ENCODE data around the gene MGLL. TPM values are rescaled to one million over a fixed set of nuclear protein-coding genes. Genes with fewer than 3 reads are reported as not detected.

Gene MGLL
- total RNA-seq (ENCODE audit: insufficient read depth, low replicate concordance) = 35.2 TPM

DNA sequence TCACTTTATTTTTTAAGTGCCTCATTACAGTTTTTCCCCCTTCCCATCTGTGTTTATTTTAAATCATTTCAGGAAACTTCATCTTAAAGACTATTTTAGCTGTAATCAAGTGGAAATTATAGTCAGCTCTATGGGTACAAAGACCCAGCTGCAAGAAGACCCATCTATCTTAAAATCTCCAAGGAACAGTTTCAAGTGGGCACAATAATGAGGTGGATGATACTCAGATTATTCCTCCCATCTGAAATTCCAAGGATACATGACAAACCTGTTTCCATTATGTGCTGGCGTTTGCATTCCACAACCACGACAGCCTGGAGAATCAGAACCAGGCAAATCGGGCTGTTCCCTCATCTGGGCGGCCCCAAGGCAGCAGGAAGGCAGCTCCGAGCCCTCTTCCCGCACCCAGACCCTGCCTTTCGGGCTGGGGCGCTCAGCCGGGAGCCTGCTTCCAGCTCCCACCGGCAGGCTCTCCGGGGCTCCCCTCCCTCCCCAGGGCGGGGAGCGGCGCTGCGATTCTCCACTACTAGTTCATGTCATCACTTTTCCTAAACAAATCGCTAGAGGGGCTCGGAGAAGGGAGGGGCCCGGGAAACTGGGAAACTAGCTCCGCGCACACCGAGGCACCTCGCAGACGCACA lies at the start of gene MGLL:
Gene MGLL, minus strand, starts transcription at position 475 of the 641 bp plus-strand sequence. Its CDS starts 197 bp downstream, at position 278.
- DNase-seq (ENCODE audit: low spot score) = peak; percentile 58

DNA sequence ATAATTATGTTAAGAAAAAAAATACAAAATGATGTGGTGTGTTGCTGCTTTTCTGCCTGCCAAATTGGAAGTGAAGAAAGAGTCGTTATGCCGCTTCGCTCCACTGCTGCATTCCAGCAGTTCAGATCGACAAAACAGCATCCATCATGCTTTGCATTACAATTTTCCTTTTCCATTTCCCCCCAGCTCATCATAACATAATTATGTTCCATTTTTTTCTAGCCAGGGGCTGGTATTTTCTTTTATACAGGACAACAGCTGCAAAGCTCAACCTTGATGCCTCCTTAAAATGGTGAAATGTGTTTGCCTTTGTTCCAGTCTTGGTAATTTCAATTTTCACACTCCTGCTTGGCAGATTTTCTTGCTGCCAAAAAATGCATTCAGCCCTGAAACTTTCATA lies 47.8 kb upstream of the MGLL start:
- no peak for DNase-seq (ENCODE audit: low spot score)

DNA sequence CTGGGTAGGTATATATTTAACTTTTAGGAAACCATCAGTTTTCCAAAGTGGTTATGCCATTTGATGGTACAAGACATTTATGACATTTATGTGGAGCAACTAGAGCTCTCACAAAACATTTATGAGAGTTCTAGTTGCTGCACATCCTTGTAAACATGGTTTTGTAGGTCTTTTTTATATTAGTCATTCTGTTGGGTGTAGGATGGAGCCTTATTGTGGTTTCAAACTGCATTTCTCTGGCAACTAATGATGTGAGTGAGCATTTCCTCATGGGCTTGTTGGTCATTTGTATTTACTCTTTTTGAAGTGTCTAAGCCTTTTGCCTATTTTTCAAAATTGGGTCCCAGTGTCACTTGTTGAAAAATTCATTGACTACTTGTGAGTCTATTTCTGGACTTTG lies 45.7 kb upstream of the MGLL start:
- DNase-seq (ENCODE audit: low spot score) = no peak

DNA sequence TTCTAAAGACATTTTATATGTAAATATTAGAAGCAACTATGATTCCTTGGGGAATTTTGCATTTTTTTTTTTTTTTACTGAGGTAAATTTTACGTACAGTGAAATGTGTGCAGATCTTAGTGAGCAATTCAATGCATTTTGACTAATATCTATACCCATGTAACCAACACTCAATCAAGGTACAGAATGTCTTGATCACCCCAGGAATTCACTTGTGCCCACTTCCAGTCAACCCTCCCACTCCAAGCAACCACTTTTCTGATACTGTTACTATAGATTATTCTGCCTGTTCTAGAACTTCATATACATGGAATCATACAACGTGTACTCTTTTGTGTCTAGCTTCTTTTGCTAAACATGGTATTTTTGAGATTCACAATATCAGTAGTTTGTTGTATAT lies 45.1 kb upstream of the MGLL start:
- no peak for DNase-seq (ENCODE audit: low spot score)

DNA sequence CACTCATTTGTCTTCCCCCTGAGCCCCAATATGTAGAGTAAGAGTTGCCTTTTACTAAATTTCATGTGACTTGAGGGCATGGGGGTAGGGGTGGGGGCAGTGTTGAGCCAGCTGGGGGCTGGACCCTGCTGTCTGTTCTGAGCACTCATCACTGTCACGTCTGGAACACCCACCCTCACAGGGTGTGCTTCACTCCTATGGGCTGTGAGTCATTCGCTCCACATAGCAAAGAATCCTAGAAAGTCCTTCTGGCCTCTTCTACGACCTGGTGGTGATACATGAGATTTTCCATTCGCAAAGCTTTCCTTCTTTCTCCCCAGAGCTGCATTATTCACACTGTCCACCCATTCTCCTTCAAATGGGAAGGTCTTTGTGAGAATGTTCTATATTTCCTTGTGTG lies 43.6 kb upstream of the MGLL start:
- peak; percentile 42 for DNase-seq (ENCODE audit: low spot score)

DNA sequence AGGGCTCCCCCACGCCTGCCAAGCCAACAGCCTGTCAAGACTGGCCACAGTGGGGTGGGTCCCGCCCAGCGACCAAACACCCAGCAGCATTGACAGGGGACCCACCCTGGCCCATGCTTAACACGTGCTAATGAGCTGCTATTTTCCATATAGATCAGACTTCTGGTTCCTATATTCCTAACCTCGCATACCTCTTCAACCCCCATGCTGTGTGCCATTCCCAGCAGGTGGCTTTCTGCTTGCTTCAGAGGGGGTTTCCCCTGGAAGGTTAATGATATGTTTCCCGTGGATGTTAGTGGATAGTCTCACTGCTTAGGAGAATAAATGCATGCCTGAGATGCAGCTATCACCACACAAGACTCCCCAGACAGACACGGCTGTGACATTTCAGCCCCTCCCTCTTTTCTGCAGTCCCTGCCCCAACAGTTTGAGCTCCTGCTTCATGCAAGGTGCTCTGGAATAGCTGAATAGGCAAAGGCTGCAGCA lies 37.9 kb upstream of the MGLL start:
- no peak for DNase-seq (ENCODE audit: low spot score)

DNA sequence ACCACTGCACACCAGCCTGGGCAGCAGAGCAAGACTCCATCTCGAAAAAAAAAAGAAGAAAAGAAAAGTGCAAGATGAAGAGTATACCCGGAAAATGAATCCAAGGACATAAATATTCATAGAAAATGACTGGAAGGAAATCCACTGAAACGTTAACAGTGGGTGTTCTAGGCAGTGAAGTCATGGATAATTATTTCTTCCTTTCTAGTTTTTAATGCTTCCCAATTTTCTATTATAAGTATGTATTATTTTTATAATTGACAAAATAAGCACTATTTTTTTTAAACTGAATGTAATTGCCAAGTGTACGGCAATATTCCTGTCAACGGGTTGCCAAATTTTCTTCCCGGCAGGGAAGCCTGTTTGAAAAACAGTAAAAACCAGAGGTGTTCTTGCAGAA lies 37.4 kb upstream of the MGLL start:
- no peak for DNase-seq (ENCODE audit: low spot score)

DNA sequence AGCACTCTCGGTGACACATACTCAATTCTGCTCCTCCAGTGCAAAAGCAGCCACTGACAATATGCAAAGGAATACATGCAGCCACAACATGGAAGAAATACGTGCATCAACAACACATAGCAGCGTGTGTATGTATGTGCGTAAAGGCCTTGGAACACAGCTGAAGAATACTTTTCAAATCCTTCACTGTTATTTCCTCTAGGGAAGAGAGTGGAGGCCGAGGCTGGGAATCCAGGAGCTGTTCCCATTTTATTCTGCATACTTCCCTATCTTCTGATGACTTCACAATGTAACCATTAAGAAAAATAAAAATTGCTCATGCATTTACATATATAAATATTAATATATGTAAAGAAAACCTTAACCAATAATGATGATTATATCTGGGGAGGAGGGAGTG lies 36.6 kb upstream of the MGLL start:
- no peak for DNase-seq (ENCODE audit: low spot score)

DNA sequence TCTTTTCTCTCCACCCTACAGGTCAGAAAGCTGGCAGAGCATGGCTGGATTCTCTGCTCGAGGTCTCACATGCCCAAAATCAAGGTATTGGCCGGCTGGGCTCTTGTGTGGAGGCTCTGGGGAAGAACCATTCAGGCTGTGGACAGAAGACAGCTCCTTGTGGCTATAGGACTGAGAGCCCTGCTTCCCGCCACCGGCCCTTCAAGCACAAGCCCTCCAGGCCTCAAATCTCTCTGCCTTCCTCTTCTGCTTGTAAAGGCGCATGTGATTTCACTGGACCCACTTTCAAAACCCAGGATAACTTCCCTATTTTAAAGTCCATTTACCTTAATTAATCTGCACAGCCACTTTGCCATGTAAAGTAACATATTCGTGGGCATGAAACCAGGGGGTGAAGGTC lies 36.2 kb upstream of the MGLL start:
- DNase-seq (ENCODE audit: low spot score) = no peak

DNA sequence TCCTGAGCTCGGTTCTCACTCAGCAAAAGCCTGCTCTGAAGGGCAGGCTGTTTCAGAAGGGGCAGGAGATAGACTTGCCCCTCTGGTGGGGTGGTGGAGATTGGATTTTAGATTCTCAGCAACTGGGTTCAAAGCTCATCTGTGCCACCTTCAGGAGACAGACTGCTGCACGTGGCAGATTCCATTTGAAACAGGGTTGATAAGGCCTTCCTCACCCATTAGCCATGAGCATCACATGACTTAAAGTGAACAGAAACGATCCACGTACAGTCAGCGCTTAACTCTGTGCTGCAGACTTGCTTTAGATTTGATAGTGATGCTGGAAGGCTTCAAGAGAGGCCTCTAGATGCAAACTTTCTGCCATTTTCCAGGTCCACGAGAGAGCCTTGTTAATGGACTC lies 35.0 kb upstream of the MGLL start:
- DNase-seq (ENCODE audit: low spot score) = no peak

DNA sequence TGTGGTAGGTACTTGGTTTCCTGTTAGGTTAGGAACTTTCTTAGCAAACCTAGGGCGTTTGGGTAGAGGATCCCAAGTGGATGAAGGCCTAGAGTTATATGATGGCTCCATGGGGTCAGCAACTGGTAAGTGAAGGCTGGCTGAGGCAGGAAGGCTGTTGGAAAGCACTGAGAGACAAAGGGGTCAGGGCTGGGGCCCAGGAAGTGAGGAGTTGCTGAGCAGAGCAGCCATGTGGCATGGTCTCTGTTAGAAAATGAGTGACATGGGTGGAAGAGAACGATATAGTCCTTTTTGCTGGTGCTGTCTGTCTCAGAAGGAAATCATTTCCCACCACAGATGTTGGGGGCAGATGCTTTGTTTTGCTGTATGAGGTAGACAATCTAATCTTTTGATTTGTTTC lies 34.5 kb upstream of the MGLL start:
- no peak for DNase-seq (ENCODE audit: low spot score)

DNA sequence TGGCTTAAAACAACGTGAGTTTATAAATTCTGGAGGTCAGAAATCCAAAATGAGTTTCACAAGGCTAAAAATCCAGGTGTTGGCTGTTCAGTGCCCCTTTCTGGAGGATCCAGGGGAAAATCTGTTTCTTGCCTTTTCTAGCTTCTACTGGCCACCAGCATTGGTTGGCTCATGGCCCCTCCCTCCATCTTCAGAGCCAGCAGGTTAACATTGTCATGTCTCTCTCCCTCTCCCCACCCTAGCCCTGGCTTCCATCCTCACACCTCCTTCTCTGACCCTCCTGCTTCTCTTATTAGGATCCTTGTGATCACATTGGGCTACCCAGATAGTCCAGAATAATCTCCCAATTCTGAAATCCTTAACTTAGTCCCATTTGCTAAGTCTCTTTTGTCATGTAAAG lies 32.9 kb upstream of the MGLL start:
- no peak for DNase-seq (ENCODE audit: low spot score)

DNA sequence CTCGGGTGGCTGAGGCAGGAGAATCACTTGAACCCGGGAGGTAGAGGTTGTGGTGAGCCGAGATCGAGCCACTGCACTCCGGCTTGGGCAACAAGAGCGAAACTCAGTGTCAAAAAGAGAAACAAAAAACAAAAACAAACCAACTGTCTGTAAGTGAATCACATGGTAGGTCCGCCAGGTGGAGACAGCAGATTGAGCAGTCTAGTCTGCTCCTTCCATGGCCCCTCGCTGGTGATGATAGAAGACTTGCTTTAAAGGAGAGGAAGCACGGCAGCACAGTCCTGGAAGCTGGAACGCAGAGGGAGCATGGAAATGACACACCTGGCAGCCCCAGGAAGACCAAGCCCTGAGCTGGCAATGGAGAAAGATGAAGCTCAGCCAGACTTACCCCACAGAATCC lies 31.4 kb upstream of the MGLL start:
- no peak for DNase-seq (ENCODE audit: low spot score)

DNA sequence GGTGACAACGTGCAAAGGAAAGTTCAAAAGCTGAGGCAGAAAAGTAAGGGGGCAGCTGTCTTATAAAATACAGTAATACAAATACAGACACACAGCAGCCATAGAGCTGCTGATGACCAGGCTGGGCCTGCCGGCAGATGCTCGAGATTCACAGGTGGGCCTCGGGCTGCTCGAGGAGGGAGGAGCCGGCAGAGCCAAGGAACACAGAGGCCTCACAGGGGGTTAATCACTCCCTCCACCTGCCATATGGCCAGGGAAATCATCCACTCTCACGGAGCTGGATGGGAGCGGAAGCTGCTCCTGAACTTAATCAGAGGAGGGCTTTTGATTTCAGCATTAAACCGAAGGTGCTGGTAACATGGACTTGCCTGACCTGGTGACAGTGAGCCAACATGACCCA lies 29.6 kb upstream of the MGLL start:
- no peak for DNase-seq (ENCODE audit: low spot score)

DNA sequence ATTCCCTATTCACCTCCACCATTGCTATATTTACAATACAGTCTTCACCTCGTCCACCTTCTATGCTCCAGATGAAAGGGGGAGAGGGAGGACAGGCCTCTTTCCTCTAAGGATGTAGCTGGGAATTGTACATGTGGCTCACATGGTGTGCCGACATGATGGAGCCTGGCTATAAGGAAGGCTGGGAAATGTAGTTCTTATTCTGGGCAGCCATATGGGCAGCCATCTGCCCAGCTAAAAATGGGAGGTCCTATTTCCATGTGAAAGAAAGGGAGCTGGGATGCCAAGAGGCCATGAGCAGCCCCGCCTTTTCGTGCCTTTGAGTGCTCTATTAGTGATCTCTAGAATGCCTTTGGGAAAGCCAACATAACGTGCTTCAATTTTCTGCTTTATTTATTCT lies 27.1 kb upstream of the MGLL start:
- DNase-seq (ENCODE audit: low spot score) = no peak

DNA sequence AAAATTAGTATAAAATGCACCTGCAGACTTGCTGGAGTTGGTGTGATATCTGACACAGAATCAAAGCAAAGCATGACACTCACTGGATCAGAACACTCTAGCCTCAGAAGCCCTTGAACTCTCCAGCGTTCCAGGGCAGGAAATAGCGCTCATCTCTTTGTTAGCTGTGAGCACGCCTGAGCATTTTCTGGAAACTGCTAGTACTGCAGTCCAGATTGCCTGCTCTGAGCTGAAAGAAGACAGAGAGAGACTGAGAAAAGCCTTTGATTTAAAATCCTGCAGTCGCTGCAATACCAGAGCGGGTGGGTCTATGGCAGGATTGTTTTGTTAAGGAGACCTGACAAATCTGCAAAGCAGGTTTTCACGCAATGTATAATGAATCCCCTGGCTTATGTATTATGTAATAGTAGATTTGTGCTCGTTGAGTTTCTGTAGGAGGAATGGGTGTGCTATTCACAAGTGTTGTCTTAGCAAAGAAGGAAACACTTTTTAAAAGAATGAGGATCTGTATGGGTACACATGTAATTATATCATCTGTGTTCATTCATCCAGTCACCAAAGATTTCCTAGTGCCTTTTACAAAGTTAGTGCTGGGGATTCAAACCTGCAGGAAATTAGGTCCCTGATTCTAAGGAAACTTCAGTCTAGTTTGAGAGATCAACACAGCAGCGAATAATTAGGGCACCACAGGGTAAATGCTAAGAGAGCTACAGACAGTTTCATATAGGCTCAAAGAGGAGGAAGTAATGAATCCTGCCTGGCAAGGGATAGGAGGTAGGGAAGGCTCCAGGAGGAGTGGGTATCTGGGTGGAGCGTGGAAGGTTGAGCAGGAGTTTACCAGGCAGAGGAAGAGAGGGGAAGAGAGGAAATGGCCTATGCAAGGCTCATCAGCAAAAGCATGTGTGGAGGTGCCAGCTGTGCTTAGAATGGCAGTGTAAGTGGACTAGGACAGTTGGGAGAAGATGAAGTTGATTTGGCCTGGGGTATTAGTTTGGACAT lies 26.1 kb upstream of the MGLL start:
- DNase-seq (ENCODE audit: low spot score) = peak; percentile 87

DNA sequence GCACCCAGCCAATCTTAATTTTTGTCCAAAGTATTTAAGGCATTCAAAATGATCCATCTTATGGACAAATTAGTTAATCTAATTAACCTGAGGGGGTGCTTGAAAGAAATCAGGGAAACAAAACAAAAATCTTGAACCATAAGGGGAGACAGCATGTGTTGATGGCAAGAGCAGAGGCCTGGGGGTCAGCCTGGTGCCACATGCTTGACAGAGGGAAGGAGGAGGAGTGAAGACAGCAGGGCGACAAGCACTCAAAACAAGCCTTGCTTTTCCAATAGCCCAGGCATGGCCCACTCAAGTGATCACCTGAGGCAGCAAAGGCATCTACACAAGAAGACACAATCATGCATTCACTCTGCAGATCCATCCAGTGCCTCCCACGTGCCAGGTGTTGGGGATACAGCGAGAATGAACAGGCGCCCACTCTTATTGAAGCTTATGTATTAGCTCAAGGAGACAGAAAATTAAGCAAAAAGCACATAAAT lies 25.0 kb upstream of the MGLL start:
- DNase-seq (ENCODE audit: low spot score) = no peak

DNA sequence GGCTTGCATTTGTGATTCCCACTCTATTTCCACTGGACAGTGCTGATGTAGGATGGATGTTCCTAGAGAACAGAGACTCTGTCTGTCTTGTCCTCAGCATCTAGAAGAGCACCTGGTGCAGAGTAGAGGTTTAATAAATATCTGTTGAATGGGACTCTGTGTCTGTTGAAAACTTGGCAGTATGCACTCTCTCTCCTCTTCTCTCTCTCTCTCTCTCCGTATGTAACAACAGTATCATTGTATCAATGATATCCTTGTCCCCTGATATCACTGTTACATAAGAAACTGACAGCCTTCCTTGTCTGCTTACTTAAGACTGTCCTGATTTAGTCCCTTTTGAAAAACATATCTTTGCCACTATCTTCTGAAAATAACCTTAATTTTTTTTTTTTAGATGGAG lies 24.3 kb upstream of the MGLL start:
- no peak for DNase-seq (ENCODE audit: low spot score)

DNA sequence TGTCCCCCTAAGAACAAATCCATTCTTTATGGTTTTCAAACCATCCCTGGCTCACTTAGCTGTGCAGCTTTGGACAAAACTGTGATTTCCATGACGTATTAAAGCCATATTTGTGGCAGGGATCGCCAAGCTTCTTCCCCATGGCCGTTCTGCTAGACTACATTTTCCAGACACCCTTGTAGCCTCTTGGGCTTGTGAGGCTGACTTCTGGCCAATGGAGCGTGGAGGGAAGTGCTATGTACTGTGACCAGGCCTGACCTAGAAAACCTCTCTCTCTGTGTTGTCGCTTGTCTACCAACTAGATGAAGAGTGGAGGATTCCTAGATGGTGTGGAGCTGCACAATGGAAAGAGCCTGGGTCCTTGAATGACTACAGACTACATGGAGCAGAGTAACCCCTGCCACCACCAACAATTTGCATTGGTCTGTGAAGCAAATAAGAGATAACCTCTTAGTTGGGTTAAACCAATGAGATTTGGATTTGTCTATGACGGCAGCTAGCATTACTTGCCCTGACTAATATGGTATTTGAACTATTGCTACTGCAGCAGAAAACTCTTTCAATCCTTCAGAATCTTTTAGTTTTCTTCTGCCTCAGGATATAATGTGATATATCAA lies 22.1 kb upstream of the MGLL start:
- DNase-seq (ENCODE audit: low spot score) = no peak

DNA sequence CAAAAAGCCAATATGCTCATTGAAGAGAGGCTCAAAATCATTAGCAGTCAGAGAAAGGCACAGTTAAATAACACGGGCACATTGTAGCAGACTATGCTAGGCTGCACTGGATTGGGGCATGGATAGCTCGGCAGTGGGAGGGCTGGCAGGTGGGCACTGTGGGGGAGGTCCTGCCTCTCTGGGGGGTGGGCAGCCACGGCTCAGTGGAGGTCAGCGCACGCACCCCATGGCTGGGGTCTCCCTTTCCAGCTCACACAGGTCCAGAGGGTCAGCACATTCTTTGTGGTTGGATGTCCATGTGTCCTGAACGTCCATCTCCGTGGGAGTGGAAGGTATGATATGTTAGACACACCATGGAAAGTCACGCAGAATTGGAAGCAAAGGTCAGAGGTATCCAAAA lies 18.4 kb upstream of the MGLL start:
- no peak for DNase-seq (ENCODE audit: low spot score)

DNA sequence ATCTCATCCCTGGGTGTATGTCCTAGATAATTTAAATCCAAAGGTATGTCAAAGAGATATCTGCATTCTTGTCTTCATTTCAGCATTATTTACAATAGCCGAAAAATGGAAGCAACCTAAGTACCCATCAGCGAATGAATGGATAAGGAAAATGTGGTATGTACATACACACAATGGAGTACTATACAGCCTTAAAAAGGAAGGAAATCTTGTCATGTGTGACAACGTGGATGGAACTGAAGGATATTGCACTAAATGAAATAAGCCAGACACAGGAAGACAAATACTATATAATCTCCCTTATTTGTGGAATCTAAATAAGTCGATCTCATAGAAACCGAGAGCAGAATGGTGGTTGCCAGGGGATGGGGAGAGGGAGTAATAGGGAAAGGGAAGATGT lies 16.8 kb upstream of the MGLL start:
- DNase-seq (ENCODE audit: low spot score) = no peak

Data from umbilical cord (tissue), 2 donors.